HG03439 (cell line): Measurements from ENCODE around the gene PRTFDC1.
A peak's percentile ranks its signal among the peaks of the same experiment; 100 is the strongest.
"Not testable (repeated sequence)": the region's sequence is repeated elsewhere in the genome, so short reads cannot be mapped to it uniquely, and the experiment has no call there.

Experiments used
- ATAC-seq: cut with Tn5 transposase; IDR thresholded peaks from one replicate; pipeline ENCODE4 v1.9.1; 2021; ENCODE audit warnings: mild to moderate bottlenecking, moderate library complexity; ENCODE audit not compliant: unreplicated experiment

The PRTFDC1 gene

DNA sequence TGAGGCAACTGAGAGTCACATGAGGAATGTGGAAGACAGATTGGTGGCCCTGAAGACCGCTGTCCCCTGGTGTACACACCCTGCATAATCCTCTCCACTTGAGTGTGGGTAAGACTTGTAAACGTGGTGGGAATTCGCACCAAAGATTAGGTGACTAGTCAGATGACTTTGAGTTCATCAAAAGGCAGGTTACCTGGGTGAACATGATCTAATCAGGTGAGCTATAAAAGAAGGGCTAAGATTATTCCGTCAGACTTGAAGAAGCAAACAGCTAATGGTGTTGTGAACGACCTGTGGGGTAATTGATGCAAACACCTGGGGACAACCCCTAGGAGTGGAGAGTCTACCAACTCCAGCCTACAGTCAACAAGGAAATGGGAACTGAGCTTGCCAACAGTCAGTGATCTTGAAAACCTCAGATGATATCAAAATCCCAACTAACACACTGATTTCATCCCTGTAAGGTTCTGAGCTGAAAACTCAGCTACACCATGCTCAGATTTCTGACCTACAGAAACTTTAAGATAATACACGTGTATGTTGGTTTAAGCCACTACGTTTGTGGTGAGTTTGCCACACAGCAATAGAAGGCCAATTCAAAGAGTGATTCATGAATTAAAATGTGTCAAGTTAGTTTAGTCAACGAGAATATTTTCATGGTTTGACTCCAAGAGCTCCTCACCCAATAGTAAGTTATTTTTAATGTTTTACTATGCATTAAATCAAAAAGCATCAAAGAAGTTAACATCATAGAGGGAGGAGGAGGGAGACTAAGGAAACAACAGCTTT, 16.7 kb downstream of the PRTFDC1 start:
- ATAC-seq = no peak

DNA sequence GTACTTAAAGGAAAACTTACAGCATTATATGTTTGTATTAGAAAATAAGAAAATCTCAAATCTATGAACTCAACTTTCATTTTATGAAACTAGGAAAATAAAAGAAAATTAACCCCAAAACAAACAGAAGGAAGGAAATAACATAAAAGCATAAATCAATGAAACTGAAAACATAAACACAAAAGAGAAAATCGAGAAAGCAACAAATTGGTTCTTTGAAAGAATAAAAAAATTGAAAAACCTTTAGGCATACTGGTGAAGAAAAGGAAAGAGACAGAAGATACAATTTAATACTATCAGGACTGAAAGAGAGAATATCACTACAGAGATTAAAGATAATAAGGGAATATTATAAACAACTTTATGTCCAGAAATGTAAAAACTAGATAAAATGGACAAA, 21.2 kb downstream of the PRTFDC1 start:
- no peak for ATAC-seq

DNA sequence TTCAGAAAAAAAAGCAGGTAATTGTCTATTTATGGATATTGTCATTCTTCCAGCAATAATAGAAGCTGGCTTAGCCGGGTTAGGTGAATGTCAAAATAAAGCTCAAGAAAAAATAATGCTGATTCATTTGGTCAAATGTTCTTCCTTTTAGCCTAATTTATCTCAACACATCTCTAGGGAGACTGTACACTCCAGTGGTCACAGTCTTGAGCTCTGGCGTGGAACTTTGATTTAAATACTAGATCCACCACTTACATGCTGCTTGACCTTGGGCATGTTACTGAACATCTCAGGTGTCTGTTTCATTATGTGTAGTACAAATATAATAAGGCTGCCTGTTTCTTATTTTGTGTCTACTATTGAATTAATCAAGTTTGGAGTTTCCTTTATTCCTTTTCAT, 22.0 kb downstream of the PRTFDC1 start:
- ATAC-seq = no peak

DNA sequence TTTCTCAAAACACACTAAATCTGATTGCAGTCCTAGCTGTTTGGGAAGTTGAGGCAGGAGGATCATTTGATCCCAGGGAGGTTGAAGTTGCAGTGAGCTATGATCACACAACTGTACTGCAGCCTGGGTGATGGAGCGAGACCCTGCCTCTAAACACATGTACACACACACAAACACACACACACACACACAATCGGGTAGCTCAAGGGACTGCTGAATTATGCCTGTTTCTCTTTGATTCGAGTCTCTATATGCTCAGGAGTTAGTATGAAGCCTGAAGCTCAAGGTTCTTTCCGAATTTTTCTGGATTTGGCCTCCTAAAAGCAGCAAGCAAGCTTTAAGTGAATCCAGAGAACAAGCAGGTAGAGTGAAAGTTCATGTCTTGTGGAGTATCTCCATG, 22.5 kb downstream of the PRTFDC1 start:
- ATAC-seq = no peak

DNA sequence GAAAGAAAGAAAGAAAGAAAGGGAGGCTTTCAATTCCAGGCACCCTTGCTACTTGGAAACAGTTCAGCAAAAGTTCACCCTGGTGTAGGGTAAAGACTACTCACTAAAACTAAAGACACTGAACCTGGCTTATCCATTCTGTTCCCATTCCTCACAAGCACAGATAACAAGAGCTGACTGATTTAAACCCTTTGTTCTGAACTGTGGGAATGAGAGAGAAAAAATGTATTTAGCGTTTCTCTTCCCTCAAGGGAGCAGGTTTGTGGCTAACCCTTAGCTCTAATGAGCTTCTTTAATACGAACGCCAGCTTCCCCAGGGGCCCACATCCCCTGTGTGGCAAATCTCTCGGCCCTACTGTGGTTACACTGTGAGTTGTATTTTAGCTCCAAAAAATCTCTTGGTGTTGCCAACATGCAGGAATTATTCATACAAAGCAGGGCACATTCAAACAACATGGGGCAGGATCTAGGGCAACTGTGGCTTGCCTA, 23.3 kb downstream of the PRTFDC1 start:
- ATAC-seq = no peak

DNA sequence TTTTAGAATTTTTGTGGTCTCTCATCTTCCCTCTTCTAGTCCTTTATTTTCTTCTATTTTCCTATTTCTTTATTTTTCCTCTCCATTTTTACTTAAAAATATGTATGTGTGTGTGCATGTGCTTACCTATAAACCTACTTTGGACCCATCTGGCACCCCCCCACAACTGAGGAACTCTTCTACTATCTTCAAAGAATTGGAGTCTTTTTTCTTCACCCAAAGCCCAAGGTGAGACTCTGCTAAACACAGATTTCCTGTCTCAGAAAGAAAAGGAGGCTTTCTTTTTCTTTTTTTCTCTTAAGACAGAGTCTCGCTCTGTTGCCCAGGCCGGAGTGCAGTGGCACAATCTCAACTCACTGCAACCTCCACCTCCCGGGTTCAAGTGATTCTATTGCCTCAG, 24.2 kb downstream of the PRTFDC1 start:
- ATAC-seq = no peak

DNA sequence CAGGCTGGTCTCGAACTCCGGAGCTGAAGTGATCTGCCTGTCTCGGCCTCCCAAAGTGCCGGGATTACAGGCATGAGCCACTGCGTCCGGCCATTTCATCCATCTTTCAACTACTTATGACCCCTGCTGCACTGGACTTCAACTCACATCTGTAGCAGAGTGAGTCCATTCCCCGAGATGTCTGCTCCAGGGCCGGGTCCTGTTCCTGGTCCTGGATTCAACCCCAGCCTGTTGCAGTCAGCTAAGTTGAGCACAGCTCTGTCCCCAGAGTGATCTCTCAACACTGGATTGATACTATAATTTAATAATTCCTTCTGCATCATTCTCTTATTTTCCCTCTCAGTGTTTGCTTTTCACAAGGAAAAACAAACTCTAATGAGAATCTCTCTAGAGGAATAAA, 25.8 kb downstream of the PRTFDC1 start:
- ATAC-seq = no peak

DNA sequence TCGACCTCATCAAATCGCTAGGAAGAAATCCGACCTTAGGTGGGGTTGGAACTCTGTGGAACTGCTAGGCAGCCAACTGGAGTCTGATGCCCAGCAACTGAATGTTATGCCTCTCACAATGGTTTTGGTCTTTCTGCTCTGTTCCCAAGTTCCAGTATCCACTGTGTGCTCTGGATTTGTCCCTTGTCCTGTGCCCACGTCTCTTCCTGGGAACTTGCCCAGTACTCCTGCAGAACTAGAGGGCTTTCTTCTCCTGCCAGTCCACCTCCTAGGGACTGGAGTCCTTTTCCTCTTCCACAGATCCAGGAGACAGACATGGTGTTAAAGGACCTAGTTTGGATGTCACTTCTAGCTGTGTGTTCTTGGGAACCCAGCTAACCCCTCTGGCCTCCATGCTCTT, 26.6 kb downstream of the PRTFDC1 start:
- no peak for ATAC-seq

DNA sequence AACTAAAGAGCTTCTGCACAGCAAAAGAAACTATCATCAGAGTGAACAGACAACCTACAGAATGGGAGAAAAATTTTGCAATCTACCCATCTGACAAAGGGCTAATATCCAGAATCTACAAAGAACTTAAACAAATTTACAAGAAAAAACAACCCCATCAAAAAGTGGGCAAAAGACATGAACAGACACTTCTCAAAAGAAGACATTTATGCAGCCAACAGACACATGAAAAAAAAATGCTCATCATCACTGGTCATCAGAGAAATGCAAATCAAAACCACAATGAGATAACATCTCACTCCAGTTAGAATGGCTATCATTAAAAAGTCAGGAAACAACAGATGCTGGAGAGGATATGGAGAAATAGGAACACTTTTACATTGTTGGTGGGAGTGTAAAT, 27.9 kb downstream of the PRTFDC1 start:
- not testable (repeated sequence) for ATAC-seq

DNA sequence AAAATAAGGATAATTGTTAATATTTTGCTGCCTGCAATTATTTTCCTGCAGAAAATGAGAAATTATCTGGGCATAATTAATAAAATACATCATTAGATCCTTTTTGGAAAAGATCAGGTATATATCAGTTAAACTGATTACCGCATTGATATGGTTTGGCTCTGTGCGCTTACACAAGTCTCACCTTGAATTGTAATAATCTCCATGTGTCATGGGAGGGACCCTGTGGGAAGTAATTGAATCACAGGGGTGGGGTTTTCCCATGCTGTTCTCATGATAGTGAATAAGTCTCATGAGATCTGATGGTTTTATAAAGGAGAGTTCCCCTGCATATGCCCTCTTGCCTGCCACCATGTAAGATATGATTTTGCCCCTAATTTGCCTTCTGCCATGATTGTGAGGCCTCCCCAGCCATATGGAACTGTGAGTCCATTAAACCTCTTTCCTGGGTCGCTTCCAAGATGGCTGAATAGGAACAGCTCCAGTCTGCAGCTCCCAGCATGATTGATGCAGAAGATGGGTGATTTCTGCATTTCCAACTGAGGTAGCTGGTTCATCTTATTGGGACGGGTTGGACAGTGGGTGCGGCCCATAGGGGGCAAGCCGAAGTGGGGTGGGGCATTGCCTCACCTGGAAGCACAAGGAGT, 30.1 kb downstream of the PRTFDC1 start:
- ATAC-seq = not testable (repeated sequence)

DNA sequence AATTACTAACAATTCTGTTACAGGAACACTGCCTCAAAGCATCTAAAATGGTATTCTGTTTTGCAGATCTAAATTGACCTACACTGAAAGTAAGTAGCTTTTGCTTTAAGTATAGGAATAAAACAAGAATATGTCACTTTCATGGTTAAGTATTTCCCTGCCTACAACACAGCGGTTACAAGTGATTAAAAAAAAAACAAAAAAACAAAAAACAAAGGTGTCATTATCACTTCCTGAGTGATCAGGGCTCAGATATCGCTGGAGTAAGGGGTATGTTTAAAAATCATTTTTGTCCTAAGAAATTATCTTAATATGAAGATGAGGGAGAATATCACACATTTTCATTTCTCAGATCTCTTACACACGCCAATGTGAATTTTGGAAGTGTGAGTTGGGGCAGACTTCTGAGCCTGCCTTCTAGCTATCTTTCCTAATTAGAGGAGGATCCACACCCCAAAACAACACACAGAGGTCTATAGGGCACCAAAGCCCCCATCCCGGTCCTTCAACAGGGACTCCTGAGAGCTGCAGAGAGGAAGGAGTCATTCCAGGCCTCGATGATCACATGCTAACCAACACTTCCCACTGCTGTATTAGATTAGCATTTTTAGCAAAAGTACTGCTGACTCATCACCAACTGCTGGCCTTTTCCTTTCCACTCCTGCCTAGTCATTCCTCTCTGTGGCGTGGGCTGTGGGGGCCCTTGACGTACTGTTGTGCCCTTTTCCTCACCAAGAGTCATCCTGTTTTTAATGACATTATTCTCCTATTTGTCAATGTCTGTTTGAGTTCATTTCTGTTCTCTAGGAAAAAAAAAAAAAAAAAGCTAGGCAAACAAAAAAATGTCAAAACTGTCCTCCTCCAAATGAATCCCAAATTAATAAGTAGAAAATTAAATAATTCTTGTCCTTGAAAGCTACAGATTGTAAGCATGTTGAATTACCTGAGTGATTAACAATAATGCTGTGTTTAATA, 31.2 kb downstream of the PRTFDC1 start:
- ATAC-seq = peak; percentile 89

DNA sequence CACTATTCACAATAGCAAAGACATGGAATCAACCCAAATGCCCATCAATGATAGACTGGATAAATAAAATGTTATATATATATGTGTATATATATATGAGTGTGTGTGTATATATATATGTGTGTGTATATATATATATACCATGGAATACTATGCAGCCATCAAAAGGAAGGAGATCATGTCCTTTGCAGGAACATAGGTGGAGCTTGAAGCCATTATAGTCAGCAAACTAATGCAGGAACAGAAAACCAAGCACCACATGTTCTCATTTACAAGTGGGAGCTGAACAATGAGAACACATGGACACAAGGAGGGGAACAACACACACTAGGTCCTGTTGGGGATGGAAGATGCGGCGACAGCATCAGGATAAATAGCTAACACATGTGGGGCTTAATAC, 32.2 kb downstream of the PRTFDC1 start:
- not testable (repeated sequence) for ATAC-seq

DNA sequence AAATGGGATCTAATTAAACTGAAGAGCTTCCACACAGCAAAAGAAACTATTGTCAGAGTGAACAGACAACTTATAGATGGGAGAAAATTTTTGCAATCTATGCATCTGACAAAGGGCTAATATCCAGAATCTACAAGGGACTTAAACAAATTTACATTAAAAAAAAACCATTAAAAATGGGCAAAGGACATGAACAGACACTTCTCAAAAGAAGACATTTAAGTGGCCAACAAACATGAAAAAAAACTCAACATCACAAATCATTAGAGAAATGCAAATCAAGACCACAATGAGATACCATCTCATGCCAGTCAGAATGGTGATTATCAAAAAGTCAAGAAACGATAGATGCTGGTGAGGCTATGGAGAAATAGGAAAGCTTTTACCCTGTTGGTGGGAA, 32.8 kb downstream of the PRTFDC1 start:
- not testable (repeated sequence) for ATAC-seq

DNA sequence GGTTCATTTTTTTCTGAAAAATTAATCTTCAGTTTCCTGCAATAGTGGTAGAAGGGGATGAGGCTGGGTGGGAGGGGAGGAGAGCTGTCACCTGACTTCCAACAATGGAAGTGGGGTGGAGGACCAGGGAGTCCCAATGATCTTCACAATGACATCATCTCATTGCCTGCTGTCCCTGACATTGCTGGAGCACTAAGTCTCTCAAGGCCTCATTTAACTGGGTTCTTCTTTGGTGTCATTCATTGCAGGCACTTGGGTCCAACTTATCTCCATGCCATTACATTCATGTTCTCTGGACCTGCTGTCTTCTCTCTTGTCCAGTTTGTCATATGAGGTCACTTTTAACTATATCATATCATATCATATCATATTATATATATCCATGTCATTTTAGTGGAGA, 34.4 kb downstream of the PRTFDC1 start:
- no peak for ATAC-seq

DNA sequence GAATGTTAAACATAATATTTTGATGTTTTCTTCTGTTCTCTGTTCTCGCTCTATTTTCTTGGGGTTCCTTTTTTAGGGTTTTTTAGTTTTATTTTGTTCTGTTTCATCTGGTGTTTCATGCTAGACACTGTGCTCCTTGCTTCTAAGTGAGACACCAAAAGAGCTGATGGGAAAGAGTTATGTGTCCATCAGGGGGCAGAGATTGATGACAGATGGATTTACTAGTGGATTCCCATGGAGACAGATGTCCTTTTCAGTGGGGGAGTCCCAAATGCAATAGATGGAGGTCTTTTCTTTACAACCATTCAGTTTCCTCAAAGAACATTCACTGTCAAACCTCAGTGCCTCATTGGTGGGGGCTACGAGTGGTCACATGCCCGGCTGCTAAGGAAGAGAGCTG, 34.9 kb downstream of the PRTFDC1 start:
- no peak for ATAC-seq

DNA sequence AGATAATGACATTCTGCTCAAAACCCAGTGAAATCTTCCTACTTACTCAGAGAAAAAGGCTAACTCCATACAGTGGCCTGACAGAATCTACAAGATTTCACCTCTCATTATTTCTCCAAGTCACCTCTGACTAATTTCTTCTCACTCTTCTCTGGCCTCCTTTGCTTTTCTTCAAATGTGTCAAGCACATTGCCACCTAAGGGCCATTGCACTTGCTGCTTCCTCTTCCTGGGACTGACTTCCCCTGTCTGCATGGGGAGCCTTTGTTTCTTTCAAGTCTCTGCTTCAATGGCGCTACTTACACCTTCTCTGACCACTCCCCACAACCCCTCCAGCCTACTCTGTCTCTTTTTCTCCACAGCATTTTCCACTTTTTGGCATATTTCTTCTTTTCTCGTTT, 36.0 kb downstream of the PRTFDC1 start:
- ATAC-seq = no peak

DNA sequence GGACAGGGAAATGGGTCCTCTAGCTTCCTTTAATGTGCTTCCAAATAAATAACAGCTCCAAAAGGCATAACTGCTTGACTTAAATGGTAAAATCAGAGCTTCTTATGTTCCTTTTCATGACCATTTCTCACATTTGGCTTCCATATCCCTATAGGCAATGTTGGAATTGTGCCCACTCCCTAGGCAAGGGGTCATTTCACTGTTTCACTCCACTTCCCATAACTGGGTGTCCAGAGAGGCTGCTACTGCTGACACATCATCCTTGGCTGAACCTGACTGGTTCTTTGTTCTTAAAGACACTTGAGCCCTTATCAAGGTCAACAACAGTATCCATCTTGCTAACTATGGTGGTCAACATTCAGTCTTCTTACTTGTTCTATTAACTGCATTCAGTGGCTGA, 37.1 kb downstream of the PRTFDC1 start:
- no peak for ATAC-seq

DNA sequence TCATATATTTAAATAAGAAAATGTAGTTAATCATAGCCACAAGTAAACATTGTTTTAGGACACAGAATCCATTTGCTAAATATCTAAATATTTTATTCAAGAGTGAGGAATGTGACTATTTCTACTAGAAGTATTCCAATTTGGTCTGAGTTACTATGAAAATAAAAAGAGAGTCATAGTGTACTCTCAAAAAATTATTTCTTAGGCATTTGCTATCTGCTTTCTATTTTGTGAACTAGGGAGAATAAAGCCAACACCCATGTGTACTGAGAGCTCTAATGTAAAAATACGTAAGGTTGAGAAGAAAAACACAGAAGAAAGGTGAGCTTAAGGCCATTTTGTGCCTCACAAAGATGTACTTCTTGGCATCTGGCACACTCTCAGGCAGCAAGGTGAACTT, 38.3 kb downstream of the PRTFDC1 start:
- no peak for ATAC-seq

DNA sequence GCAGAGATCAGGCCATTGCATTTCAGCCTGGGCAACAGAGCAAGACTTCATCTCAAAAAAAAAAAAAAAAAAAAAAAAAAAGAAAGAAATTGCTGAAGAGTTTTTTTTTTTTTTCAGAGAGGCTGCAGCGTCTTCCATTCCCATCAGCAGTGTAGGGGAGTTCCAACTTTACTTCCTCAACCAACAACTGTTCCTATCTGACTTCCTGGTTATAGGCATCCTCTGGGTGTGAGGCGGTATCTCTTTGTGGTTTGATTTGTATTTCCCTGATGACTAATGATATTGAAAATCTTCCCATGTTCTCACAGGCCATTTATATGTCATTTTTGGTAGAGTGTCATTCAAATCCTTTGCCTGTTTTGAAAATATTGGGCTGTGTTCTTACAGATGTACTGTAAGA, 40.2 kb downstream of the PRTFDC1 start:
- no peak for ATAC-seq

DNA sequence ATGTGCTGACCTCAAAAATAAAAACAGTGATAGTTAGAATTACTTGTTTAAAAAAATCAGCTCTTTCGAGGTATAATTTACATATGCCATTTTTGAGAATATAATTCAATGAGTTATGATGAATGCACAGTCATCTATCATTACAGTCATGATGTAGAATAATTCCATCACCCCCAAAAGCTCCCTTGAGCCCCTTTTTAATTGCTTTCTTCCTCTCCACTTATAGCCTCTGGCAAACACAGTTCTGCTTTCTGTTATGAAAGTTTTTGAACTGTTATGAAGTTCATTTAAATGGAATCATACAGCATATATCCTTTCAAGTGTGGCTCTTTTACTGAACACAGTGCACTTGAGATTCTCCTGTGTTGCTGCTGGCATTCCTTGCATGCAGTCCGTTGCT, 41.4 kb downstream of the PRTFDC1 start:
- no peak for ATAC-seq

DNA sequence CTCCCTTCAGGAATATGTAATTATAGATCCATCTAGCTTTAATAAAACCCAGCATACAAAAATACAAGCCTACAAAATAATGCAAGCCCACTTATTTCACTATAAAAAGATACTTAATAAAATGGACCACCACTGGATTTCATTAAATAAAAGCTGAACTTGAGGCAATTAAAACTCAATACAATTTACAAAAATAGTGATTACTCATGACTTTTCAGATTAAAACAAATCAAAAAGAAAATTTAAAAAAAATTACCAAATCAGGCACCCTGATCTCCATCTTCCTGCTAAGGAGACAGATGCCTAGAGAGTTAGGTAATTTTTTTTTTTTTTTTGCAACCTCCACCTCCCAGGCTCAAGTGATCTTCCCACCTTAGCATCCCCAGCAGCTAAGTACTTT, 41.8 kb downstream of the PRTFDC1 start:
- no peak for ATAC-seq
